Lower leg skin (tissue), 4 donors: ENCODE data around the gene NCAPD3. TPM values are rescaled to one million over a fixed set of nuclear protein-coding genes. Genes with fewer than 3 reads are reported as not detected.

Experiments
- DNase-seq, 2 donors: peaks; one replicate each; pipeline ENCODE4 v3.0.0-alpha.2; 2019; ENCODE audit warnings: low spot score in 2 of 2
- H3K4me3 ChIP-seq: fragments of 200-600 bp; sonication (generic); 2 replicates; pipeline ENCODE4 v1.5.1; 2017; ENCODE audit warnings: mild to moderate bottlenecking, low read depth; ENCODE audit not compliant: poor library complexity, severe bottlenecking
- CTCF ChIP-seq, 3 donors: fragments of 450-650 bp; IDR thresholded peaks; one replicate each; pipeline ENCODE4 v1.5.1; 2016; ENCODE audit warnings: antibody characterized with exemption in 3 of 3, mild to moderate bottlenecking in 3 of 3, moderate library complexity in 2 of 3
- POLR2A ChIP-seq, 2 donors: fragments of 450-650 bp; IDR thresholded peaks; one replicate each; pipeline ENCODE4 v1.6.1; 2016 to 2017; ENCODE audit warnings: antibody characterized with exemption in 2 of 2, mild to moderate bottlenecking in 1 of 2, moderate library complexity in 1 of 2
- WGBS, 2 donors: methylation state at CpG; one replicate each; pipeline ENCODE4 v1.1.5; 2018; 5-methylcytosine and 5-hydroxymethylcytosine counted together
- intact Hi-C: fragments of 100-400 bp; cut with DNase I; formaldehyde crosslinking; loops from one replicate; pipeline ENCODE4 v1.15.0; 2023; ENCODE audit warnings: low total_unique reads
- total RNA-seq, 4 donors: library from RNA; depleted of rRNA; stranded (reverse); fragments of >200 nt; gene quantifications; one replicate each; pipeline ENCODE4 v1.1.0, GENCODE V29; 2016

NCAPD3 gene
- total RNA-seq, 4 donors from 2014 or later: 10.7 to 24.7 (median 20.3) TPM

GRCh38 chr11:134229126-134229790 lies 5.5 kb upstream of the NCAPD3 start:
- no peak for DNase-seq
- intact Hi-C loops: no loop called here
- H3K4me3 ChIP-seq: no peak overlapping the region
- no peak for TF ChIP-seq CTCF (IDR thresholded peaks at IDR 0.05)
- no peak for TF ChIP-seq POLR2A (IDR thresholded peaks at IDR 0.05)
- WGBS, 2 donors: 57 to 70% methylated on average over 6 of the region's 6 CpGs

GRCh38 chr11:134228625-134229024 lies 4.9 kb upstream of the NCAPD3 start:
- intact Hi-C loops: no loop called here
- no peak overlapping the region for H3K4me3 ChIP-seq
- no peak for TF ChIP-seq CTCF (IDR thresholded peaks at IDR 0.05)
- TF ChIP-seq POLR2A (IDR thresholded peaks at IDR 0.05): no peak
- peak in 1 of 2 donors; percentile 46 for DNase-seq
- 72 to 74% methylated on average over 6 of the region's 6 CpGs for WGBS, 2 donors

GRCh38 chr11:134226806-134227325 lies 3.1 kb upstream of the NCAPD3 start:
- no peak overlapping the region for H3K4me3 ChIP-seq
- 87 to 93% methylated on average over 5 of the region's 5 CpGs for WGBS, 2 donors
- intact Hi-C loops: no loop called here
- no peak for TF ChIP-seq POLR2A (IDR thresholded peaks at IDR 0.05)
- no peak for TF ChIP-seq CTCF (IDR thresholded peaks at IDR 0.05)
- no peak for DNase-seq

GRCh38 chr11:134224710-134225664 lies 1.2 kb upstream of the NCAPD3 start:
- DNase-seq: peak; percentile 67 to 94
- intact Hi-C loops: no loop called here
- 0% methylated on average over 37 to 38 of the region's 93 CpGs for WGBS, 2 donors
- peak overlapping the region; percentile 66 for H3K4me3 ChIP-seq
- TF ChIP-seq CTCF (IDR thresholded peaks at IDR 0.05) (no peak), POLR2A (IDR thresholded peaks at IDR 0.05) (no peak)

- peak overlapping the region; percentile 44 for H3K4me3 ChIP-seq
- no peak for DNase-seq
- WGBS, 2 donors: 9 to 10% methylated on average over 5 of the region's 5 CpGs
- intact Hi-C loops: no loop called here
- TF ChIP-seq CTCF (IDR thresholded peaks at IDR 0.05): no peak
- TF ChIP-seq POLR2A (IDR thresholded peaks at IDR 0.05): no peak
Observed at GRCh38 chr11:134223121-134223520, 646 bp downstream of the NCAPD3 start.
